WTC11 (cell line): ENCODE data around the gene MMP17. TPM values are rescaled to one million over a fixed set of nuclear protein-coding genes. Genes with fewer than 3 reads are reported as not detected.

Source experiments
- ATAC-seq: fragments of 200-7000 bp; cut with Tn5 transposase; 2 replicates; pipeline ENCODE4 v1.10.0; 2021; ENCODE audit warnings: mild to moderate bottlenecking, moderate library complexity
- CTCF ChIA-PET: fragments of 300-600 bp; sonication (Branson Sonifier 250); formaldehyde crosslinking; loops from one replicate; lab custom pipeline; 2021; ENCODE audit warnings: antibody characterized with exemption; lab: Charles Lee
- POLR2A ChIA-PET: fragments of 350-600 bp; sonication (Branson Sonifier 250); formaldehyde crosslinking; loops from one replicate; lab custom pipeline; 2021; ENCODE audit warnings: antibody characterized with exemption; lab: Charles Lee
- DNase-seq: peaks from one replicate; pipeline ENCODE4 v3.0.0; 2021; ENCODE audit warnings: low spot score
- H3K27ac Mint-ChIP-seq: 2 replicates; pipeline ENCODE4 v1.8.0; 2021; ENCODE audit warnings: mixed read lengths
- H3K27me3 Mint-ChIP-seq: 2 replicates; pipeline ENCODE4 v1.8.0; 2021; ENCODE audit warnings: low read depth, mild to moderate bottlenecking, moderate library complexity, mixed read lengths
- H3K36me3 Mint-ChIP-seq: 2 replicates; pipeline ENCODE4 v1.8.0; 2021; ENCODE audit warnings: mixed read lengths
- H3K4me1 Mint-ChIP-seq: 2 replicates; pipeline ENCODE4 v1.8.0; 2022; ENCODE audit warnings: mixed read lengths
- H3K4me3 Mint-ChIP-seq: 2 replicates; pipeline ENCODE4 v1.8.0; 2021; ENCODE audit warnings: mild to moderate bottlenecking, moderate library complexity, mixed read lengths
- H3K9me3 Mint-ChIP-seq: 2 replicates; pipeline ENCODE4 v1.8.0; 2021; ENCODE audit warnings: mixed read lengths
- ATF3 ChIP-seq: sonication (generic); formaldehyde crosslinking; conservative IDR thresholded peaks from 2 replicates; pipeline ENCODE4 v1.8.1; 2022; ENCODE audit warnings: mild to moderate bottlenecking, missing genetic modification reagents
- E2F1 ChIP-seq: sonication (generic); formaldehyde crosslinking; IDR thresholded peaks from 2 replicates; pipeline ENCODE4 v1.8.0; 2022; ENCODE audit warnings: mild to moderate bottlenecking, missing genetic modification reagents
- E2F4 ChIP-seq: sonication (generic); formaldehyde crosslinking; IDR thresholded peaks from 2 replicates; pipeline ENCODE4 v1.8.1; 2022; ENCODE audit warnings: low read depth, mild to moderate bottlenecking, moderate library complexity, missing genetic modification reagents, borderline replicate concordance
- NR1H2 ChIP-seq: sonication (generic); formaldehyde crosslinking; IDR thresholded peaks from 2 replicates; pipeline ENCODE4 v1.9.0; 2021; ENCODE audit warnings: mild to moderate bottlenecking, moderate library complexity, missing genetic modification reagents
- OVOL2 ChIP-seq: fragments of 250-450 bp; sonication (Bioruptor Pico); IDR thresholded peaks from 2 replicates; pipeline ENCODE4 v1.9.0; 2021; ENCODE audit warnings: mild to moderate bottlenecking, borderline replicate concordance
- RORB ChIP-seq: fragments of 250-450 bp; sonication (Bioruptor Pico); IDR thresholded peaks from 2 replicates; pipeline ENCODE4 v1.9.0; 2021; ENCODE audit warnings: mild to moderate bottlenecking
- SOX15 ChIP-seq: fragments of 250-450 bp; sonication (Bioruptor Pico); IDR thresholded peaks from 2 replicates; pipeline ENCODE4 v1.9.0; 2021; ENCODE audit warnings: mild to moderate bottlenecking
- ZNF425 ChIP-seq: fragments of 250-450 bp; sonication (Bioruptor Pico); conservative IDR thresholded peaks from 2 replicates; pipeline ENCODE4 v1.9.0; 2021; ENCODE audit warnings: mild to moderate bottlenecking
- ZNF671 ChIP-seq: fragments of 250-450 bp; sonication (Bioruptor Pico); IDR thresholded peaks from 2 replicates; pipeline ENCODE4 v1.8.0; 2021; ENCODE audit warnings: mild to moderate bottlenecking
- total RNA-seq: library from RNA; stranded (reverse); gene quantifications from 3 replicates; pipeline ENCODE4 v1.2.3, GENCODE V29; 2021
- TF ChIP-seq, protein P1 (sequence below): sonication (generic); formaldehyde crosslinking; IDR thresholded peaks from 2 replicates; pipeline ENCODE4 v1.8.0; 2022; ENCODE audit warnings: mild to moderate bottlenecking, missing genetic modification reagents
- TF ChIP-seq, protein P2 (sequence below): sonication (generic); formaldehyde crosslinking; IDR thresholded peaks from 2 replicates; pipeline ENCODE4 v1.8.0; 2023; ENCODE audit warnings: missing genetic modification reagents
- TF ChIP-seq, protein P3 (sequence below): fragments of 250-450 bp; sonication (Bioruptor Pico); IDR thresholded peaks from 2 replicates; pipeline ENCODE4 v1.9.0; 2021; ENCODE audit warnings: moderate library complexity, mild to moderate bottlenecking, inconsistent platforms, borderline replicate concordance
- TF ChIP-seq, protein P4 (sequence below): sonication (generic); formaldehyde crosslinking; IDR thresholded peaks from 2 replicates; pipeline ENCODE4 v1.8.0; 2022; ENCODE audit warnings: mild to moderate bottlenecking, missing genetic modification reagents

The MMP17 gene
- total RNA-seq, 1 experiment from 2014 or later = 67.1 TPM

GRCh38 chr12:131867891-131868675 is 39.9 kb downstream of the MMP17 start (continued):
- TF ChIP-seq, protein P1, sequence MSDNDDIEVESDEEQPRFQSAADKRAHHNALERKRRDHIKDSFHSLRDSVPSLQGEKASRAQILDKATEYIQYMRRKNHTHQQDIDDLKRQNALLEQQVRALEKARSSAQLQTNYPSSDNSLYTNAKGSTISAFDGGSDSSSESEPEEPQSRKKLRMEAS = no peak

DNA sequence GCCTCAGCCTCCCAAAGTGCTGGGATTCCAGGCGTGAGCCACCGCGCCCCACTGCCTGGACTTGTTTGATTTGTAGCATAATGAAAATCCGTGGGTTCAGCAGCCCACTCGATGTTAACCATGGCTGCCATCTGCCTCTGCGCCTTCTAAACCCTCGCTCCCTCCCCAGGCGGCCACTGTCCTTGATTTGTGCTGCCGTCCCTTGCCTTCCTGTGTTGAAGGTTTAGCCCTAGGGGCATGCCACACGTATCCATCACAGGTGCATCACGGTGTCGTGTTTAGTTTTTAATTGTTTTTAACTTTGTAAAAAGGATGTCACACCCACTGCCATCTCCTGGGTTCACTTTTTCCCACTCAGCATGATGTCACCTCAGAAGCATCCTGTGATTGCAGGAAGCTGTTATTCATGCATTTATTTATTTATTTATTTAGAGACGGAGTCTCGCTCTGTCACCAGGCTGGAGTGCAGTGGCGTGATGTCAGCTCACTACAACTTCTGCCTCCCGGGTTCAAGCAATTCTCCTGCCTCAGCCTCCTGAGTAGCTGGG is 41.8 kb downstream of the MMP17 start:
- peaks cover 16% of the 10 kb centered on the region for H3K9me3 Mint-ChIP-seq

More for the DNA sequence above, 41.8 kb downstream of the MMP17 start:
- TF ChIP-seq OVOL2 = no peak
- no peak for TF ChIP-seq RORB (CRISPR knock-in tag)
- TF ChIP-seq E2F4 (CRISPR knock-in tag) = no peak
- no peak for TF ChIP-seq E2F1 (CRISPR knock-in tag)
- TF ChIP-seq, protein P2, sequence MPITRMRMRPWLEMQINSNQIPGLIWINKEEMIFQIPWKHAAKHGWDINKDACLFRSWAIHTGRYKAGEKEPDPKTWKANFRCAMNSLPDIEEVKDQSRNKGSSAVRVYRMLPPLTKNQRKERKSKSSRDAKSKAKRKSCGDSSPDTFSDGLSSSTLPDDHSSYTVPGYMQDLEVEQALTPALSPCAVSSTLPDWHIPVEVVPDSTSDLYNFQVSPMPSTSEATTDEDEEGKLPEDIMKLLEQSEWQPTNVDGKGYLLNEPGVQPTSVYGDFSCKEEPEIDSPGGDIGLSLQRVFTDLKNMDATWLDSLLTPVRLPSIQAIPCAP (CRISPR knock-in tag) = no peak
- no peak for TF ChIP-seq ATF3 (CRISPR knock-in tag)
- TF ChIP-seq, protein P3, sequence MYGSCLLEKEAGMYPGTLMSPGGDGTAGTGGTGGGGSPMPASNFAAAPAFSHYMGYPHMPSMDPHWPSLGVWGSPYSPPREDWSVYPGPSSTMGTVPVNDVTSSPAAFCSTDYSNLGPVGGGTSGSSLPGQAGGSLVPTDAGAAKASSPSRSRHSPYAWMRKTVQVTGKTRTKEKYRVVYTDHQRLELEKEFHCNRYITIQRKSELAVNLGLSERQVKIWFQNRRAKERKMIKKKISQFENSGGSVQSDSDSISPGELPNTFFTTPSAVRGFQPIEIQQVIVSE (CRISPR knock-in tag) = no peak
- TF ChIP-seq NR1H2 (CRISPR knock-in tag) = no peak
- TF ChIP-seq, protein P4, sequence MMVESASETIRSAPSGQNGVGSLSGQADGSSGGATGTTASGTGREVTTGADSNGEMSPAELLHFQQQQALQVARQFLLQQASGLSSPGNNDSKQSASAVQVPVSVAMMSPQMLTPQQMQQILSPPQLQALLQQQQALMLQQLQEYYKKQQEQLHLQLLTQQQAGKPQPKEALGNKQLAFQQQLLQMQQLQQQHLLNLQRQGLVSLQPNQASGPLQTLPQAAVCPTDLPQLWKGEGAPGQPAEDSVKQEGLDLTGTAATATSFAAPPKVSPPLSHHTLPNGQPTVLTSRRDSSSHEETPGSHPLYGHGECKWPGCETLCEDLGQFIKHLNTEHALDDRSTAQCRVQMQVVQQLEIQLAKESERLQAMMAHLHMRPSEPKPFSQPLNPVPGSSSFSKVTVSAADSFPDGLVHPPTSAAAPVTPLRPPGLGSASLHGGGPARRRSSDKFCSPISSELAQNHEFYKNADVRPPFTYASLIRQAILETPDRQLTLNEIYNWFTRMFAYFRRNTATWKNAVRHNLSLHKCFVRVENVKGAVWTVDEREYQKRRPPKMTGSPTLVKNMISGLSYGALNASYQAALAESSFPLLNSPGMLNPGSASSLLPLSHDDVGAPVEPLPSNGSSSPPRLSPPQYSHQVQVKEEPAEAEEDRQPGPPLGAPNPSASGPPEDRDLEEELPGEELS (CRISPR knock-in tag) = no peak
- TF ChIP-seq ZNF671 = no peak
- TF ChIP-seq SOX15 (CRISPR knock-in tag) = no peak
- TF ChIP-seq ZNF425 (CRISPR knock-in tag) = no peak
- Mint-ChIP-seq H3K27ac (no peak overlapping the region), H3K27me3 (peaks cover 9% of the 10 kb centered on the region), H3K36me3 (peaks cover 6% of the 10 kb centered on the region), H3K4me1 (no peaks in the 10 kb centered on the region), H3K4me3 (no peak overlapping the region)
- POLR2A ChIA-PET = no interaction called here
- ATAC-seq (no peak), DNase-seq (no peak)
- CTCF ChIA-PET = no interaction called here
